Breast epithelium (tissue), 4 donors: Measurements from ENCODE around the gene ABTB1. TPM values are rescaled to one million over a fixed set of nuclear protein-coding genes. Genes with fewer than 3 reads are reported as not detected.

Experiments used
- DNase-seq, 2 donors: peaks; one replicate each; pipeline ENCODE4 v3.0.0-alpha.2; 2019; ENCODE audit warnings: low spot score in 2 of 2
- H3K27ac ChIP-seq, 2 donors: fragments of 200-600 bp; sonication (generic) in 1 of 2; one replicate each; pipeline ENCODE4 v1.5.1; 2016 to 2019; ENCODE audit warnings: mild to moderate bottlenecking in 1 of 2
- H3K27me3 ChIP-seq, 2 donors: fragments of 200-600 bp; sonication (generic) in 1 of 2; one replicate each; pipeline versions ENCODE4 v1.5.1 to v1.6.0; 2017 to 2019; ENCODE audit warnings: control low read depth in 1 of 2, mild to moderate bottlenecking in 1 of 2
- H3K36me3 ChIP-seq: fragments of 200-600 bp; one replicate; pipeline ENCODE4 v1.5.1; 2019
- H3K4me1 ChIP-seq, 2 donors: fragments of 200-600 bp; sonication (generic); one replicate each; pipeline ENCODE4 v1.5.1; 2016 to 2019; ENCODE audit warnings: control low read depth in 1 of 2
- H3K4me3 ChIP-seq, 3 donors: fragments of 200-600 bp; sonication (generic); 1 replicate in 2 of 3; 2 replicates in 1 of 3; pipeline ENCODE4 v1.5.1; 2016 to 2019; ENCODE audit warnings: mild to moderate bottlenecking in 3 of 3, moderate library complexity in 2 of 3
- H3K9me3 ChIP-seq, 2 donors: fragments of 200-600 bp; sonication (generic) in 1 of 2; one replicate each; pipeline ENCODE4 v1.5.1; 2016 to 2019; ENCODE audit warnings: control low read depth in 1 of 2
- CTCF ChIP-seq, 3 donors: fragments of 450-650 bp; IDR thresholded peaks; one replicate each; pipeline ENCODE4 v1.5.1; 2016 to 2017; ENCODE audit warnings: antibody characterized with exemption in 3 of 3, mild to moderate bottlenecking in 3 of 3, moderate library complexity in 3 of 3
- POLR2A ChIP-seq: fragments of 450-650 bp; IDR thresholded peaks from one replicate; pipeline ENCODE4 v1.6.1; 2016; ENCODE audit warnings: antibody characterized with exemption, mild to moderate bottlenecking, moderate library complexity
- POLR2AphosphoS5 ChIP-seq, 3 donors: sonication (generic); formaldehyde crosslinking; IDR thresholded peaks; one replicate each; pipeline ENCODE4 v1.6.1; 2017; ENCODE audit warnings: antibody characterized with exemption in 3 of 3
- intact Hi-C: fragments of 100-400 bp; cut with DNase I; formaldehyde crosslinking; loops from one replicate; pipeline ENCODE4 v1.15.1; 2023; ENCODE audit warnings: low total_unique reads
- total RNA-seq, 3 donors: library from RNA; depleted of rRNA; stranded (reverse); fragments of >200 nt; gene quantifications; one replicate each; pipeline ENCODE4 v1.1.0, GENCODE V29; 2016

Gene ABTB1
- total RNA-seq, 3 donors from 2014 or later: 32.0 to 43.6 (median 40.2) TPM

DNA sequence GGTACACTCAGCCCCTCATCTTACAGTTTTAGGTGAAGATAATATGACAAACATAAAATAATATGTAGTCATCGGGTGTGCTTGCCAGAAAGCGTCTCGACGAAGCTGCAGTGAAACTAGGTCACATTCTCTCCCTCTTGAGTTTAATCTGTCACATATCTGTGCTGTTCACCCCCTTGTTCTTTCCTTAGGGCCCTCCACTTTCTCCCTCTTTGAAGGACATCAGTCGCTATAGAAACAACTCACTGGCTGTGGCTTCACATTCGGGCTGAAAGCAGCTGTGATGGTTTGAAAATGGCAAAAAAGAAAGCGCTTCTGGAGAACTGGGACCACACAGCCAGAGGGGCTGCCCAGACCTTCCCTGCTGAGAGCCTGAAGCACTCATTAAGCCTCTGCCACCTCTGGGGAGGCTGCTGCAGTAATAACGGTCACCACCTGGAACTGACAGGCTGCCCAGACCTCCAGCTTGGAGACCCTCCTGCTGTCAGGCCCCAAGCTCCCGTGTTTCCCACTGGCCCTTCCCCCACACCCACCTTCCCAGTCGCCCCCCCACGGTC lies 50.3 kb downstream of the ABTB1 start:
- H3K27ac ChIP-seq: peak overlapping the region in 1 of 2 donors; percentile 44
- no peaks in the 10 kb centered on the region for H3K9me3 ChIP-seq
- intact Hi-C loops: no loop called here

GRCh38 chr3:127726894-127727293 lies 54.1 kb downstream of the ABTB1 start:
- Histone ChIP-seq H3K27ac (no peak overlapping the region), H3K9me3 (no peaks in the 10 kb centered on the region), H3K36me3 (no peaks in the 10 kb centered on the region), H3K4me1 (no peaks in the 10 kb centered on the region), H3K4me3 (no peak overlapping the region), H3K27me3 (no peaks in the 10 kb centered on the region)
- TF ChIP-seq POLR2A (no peak), CTCF (IDR thresholded peaks at IDR 0.05) (no peak), POLR2AphosphoS5 (IDR thresholded peaks at IDR 0.05) (no peak)
- intact Hi-C loops: no loop called here
- no peak for DNase-seq

More for the DNA sequence above, 50.3 kb downstream of the ABTB1 start:
- no peak overlapping the region for H3K4me3 ChIP-seq
- no peak for TF ChIP-seq CTCF (IDR thresholded peaks at IDR 0.05)
- H3K27me3 ChIP-seq: no peaks in the 10 kb centered on the region
- H3K36me3 ChIP-seq: no peaks in the 10 kb centered on the region
- no peak for DNase-seq
- H3K4me1 ChIP-seq: no peaks in the 10 kb centered on the region

DNA sequence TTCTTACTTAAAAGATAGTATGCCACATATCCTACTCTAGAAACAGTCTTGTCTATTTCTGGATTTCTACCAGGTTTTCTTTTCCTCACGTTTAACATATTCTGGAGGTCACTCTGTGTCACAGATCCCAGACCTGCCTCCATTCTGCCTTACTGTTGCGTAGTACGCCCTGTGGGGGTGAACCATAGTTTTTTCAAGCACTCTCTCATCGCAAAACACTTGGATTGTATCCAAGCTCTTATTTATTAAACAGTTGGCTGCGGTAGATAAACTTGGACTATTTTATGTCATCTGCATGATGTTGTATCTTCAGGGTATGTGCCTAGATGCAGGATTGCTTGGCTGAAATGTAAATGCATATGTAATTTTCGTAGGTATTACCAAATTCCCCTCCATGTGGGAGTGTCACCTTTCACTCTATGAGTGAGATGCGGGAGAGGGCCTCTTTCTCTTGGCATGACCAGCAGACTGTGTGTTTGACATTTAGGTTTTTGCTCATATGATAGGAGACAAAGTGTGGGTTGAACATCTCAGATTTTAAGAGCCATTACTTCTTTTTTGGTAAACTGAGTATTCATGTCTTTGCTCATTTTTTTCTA lies 55.8 kb downstream of the ABTB1 start:
- DNase-seq: no peak
- TF ChIP-seq POLR2AphosphoS5 (IDR thresholded peaks at IDR 0.05): no peak
- no peak for TF ChIP-seq POLR2A
- no peak for TF ChIP-seq CTCF (IDR thresholded peaks at IDR 0.05)
- Histone ChIP-seq H3K27ac (no peak overlapping the region), H3K27me3 (no peaks in the 10 kb centered on the region), H3K9me3 (no peaks in the 10 kb centered on the region), H3K36me3 (no peaks in the 10 kb centered on the region), H3K4me3 (no peak overlapping the region), H3K4me1 (no peaks in the 10 kb centered on the region)
- intact Hi-C loops: no loop called here

- no peak overlapping the region for H3K4me3 ChIP-seq
- H3K36me3 ChIP-seq: no peaks in the 10 kb centered on the region
- DNase-seq: no peak
- no peaks in the 10 kb centered on the region for H3K9me3 ChIP-seq
- intact Hi-C loops: loop anchor here (5.0 kb wide), 1 partner anchor 818 kb away; no protein-coding TSS in a partner anchor
- H3K27me3 ChIP-seq: no peaks in the 10 kb centered on the region
- peaks cover 0 to 4% of the 10 kb centered on the region in 2 donors for H3K4me1 ChIP-seq
- no peak for TF ChIP-seq POLR2AphosphoS5 (IDR thresholded peaks at IDR 0.05)
- TF ChIP-seq CTCF (IDR thresholded peaks at IDR 0.05): no peak
- no peak for TF ChIP-seq POLR2A
- no peak overlapping the region for H3K27ac ChIP-seq
Measured at GRCh38 chr3:127729556-127730056, 56.9 kb downstream of the ABTB1 start.

DNA sequence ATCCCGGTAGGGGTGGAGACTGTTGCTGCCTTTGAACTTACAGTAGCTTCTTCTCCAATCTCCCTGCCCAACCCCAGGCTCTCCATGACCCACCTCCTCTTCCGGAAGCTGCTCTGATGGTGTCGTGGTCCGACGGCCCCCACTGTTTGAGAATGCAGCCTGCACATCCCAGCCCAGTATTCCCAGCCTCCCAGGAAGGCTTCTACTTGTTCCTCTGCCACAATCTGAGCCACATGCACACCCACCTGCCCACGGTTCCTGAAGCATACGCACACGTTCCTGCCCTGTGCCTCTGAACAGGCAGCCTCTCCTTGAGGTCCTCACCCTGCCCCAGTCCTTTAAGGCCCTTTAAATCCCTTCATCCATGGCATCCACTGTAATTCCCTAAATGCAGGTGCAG lies 57.4 kb downstream of the ABTB1 start:
- no peaks in the 10 kb centered on the region for H3K27me3 ChIP-seq
- H3K4me1 ChIP-seq: peaks cover 0 to 10% of the 10 kb centered on the region in 2 donors
- no peaks in the 10 kb centered on the region for H3K9me3 ChIP-seq
- intact Hi-C loops: loop anchor here (5.0 kb wide), 1 partner anchor 817 kb away; no protein-coding TSS in a partner anchor
- H3K4me3 ChIP-seq: no peak overlapping the region
- H3K27ac ChIP-seq: no peak overlapping the region
- TF ChIP-seq CTCF (IDR thresholded peaks at IDR 0.05) (no peak), POLR2AphosphoS5 (IDR thresholded peaks at IDR 0.05) (no peak), POLR2A (no peak)
- DNase-seq: no peak
- no peaks in the 10 kb centered on the region for H3K36me3 ChIP-seq
